Neuronal stem cell (in vitro differentiated cells): ENCODE data around the gene RASA4.
"Not testable (repeated sequence)": the region's sequence is repeated elsewhere in the genome, so short reads cannot be mapped to it uniquely, and the experiment has no call there.

Experiments used
- DNase-seq: peaks from one replicate; pipeline ENCODE4 v3.0.0-alpha.2; 2013; ENCODE audit warnings: low spot score
- H2AFZ ChIP-seq: one replicate; pipeline ENCODE4 v1.6.1; 2013; ENCODE audit warnings: mild to moderate bottlenecking, low read length, inconsistent platforms
- H2AK5ac ChIP-seq: 2 replicates; pipeline ENCODE4 v1.6.1; 2013; ENCODE audit warnings: low read depth, mild to moderate bottlenecking, inconsistent platforms, low read length, moderate library complexity, mixed read lengths
- H2BK120ac ChIP-seq: 2 replicates; pipeline ENCODE4 v1.6.1; 2013; ENCODE audit warnings: low read depth, mild to moderate bottlenecking, inconsistent platforms, low read length, moderate library complexity, mixed read lengths
- H2BK12ac ChIP-seq: one replicate; pipeline ENCODE4 v1.6.1; 2013; ENCODE audit warnings: low read length, inconsistent platforms
- H2BK15ac ChIP-seq: 2 replicates; pipeline ENCODE4 v1.6.1; 2013; ENCODE audit warnings: mild to moderate bottlenecking, low read length, inconsistent platforms, mixed read lengths
- H2BK5ac ChIP-seq: one replicate; pipeline ENCODE4 v1.6.1; 2013; ENCODE audit warnings: inconsistent platforms, mild to moderate bottlenecking, low read length, moderate library complexity
- H3K14ac ChIP-seq: one replicate; pipeline ENCODE4 v1.6.1; 2013; ENCODE audit warnings: low read length, inconsistent platforms
- H3K18ac ChIP-seq: 2 replicates; pipeline ENCODE4 v1.6.1; 2013; ENCODE audit warnings: low read length, inconsistent platforms
- H3K23ac ChIP-seq: 2 replicates; pipeline ENCODE4 v1.6.1; 2013; ENCODE audit warnings: low read depth, mild to moderate bottlenecking, mixed read lengths, low read length, inconsistent platforms; ENCODE audit not compliant: poor library complexity
- H3K27ac ChIP-seq: replicated peaks from 3 replicates; pipeline ENCODE4 v1.5.1; 2013; ENCODE audit warnings: low read length, inconsistent platforms
- H3K27me3 ChIP-seq, 3 experiments: 2 replicates each; pipeline ENCODE4 v1.6.1; 2013; ENCODE audit warnings: low read length in 3 of 3, mild to moderate bottlenecking in 2 of 3, inconsistent platforms in 1 of 3, low read depth in 1 of 3, mixed read lengths in 1 of 3, moderate library complexity in 1 of 3; ENCODE audit not compliant: control insufficient read depth in 3 of 3, insufficient read depth in 3 of 3
- H3K36me3 ChIP-seq, 2 donors: replicated peaks in 1 of 2; 2 replicates each; pipeline ENCODE4 v1.6.1; 2013; ENCODE audit warnings: low read length in 2 of 2; ENCODE audit not compliant: control insufficient read depth in 2 of 2, insufficient read depth in 2 of 2
- H3K4ac ChIP-seq: 2 replicates; pipeline ENCODE4 v1.6.1; 2013; ENCODE audit warnings: inconsistent platforms, mild to moderate bottlenecking, low read length, moderate library complexity
- H3K4me1 ChIP-seq, 2 donors: 1 replicate in 1 of 2; 2 replicates in 1 of 2; pipeline ENCODE4 v1.6.1; 2013; ENCODE audit warnings: low read length in 2 of 2, low read depth in 1 of 2; ENCODE audit not compliant: control insufficient read depth in 2 of 2, insufficient read depth in 1 of 2
- H3K4me2 ChIP-seq: one replicate; pipeline ENCODE4 v1.6.1; 2013; ENCODE audit warnings: mild to moderate bottlenecking, low read length, inconsistent platforms; ENCODE audit not compliant: insufficient read depth, poor library complexity, severe bottlenecking
- H3K4me3 ChIP-seq, 2 donors: 2 replicates each; pipeline ENCODE4 v1.5.1; 2013; ENCODE audit warnings: low read length in 2 of 2, mild to moderate bottlenecking in 2 of 2, inconsistent platforms in 1 of 2, moderate library complexity in 1 of 2
- H3K79me1 ChIP-seq: one replicate; pipeline ENCODE4 v1.6.1; 2013; ENCODE audit warnings: low read depth, mild to moderate bottlenecking, inconsistent platforms, low read length, moderate library complexity
- H3K9ac ChIP-seq: one replicate; pipeline ENCODE4 v1.6.1; 2013; ENCODE audit warnings: mild to moderate bottlenecking, low read depth, low read length, inconsistent platforms; ENCODE audit not compliant: poor library complexity
- H3K9me3 ChIP-seq, 2 donors: replicated peaks in 1 of 2; 2 replicates each; pipeline versions ENCODE3 to v1.6.1; 2013; ENCODE audit warnings: low read length in 2 of 2, mild to moderate bottlenecking in 2 of 2, inconsistent platforms in 1 of 2, low read depth in 1 of 2, mixed read lengths in 1 of 2, moderate library complexity in 1 of 2; ENCODE audit not compliant: control insufficient read depth in 2 of 2, insufficient read depth in 1 of 2
- H4K8ac ChIP-seq: one replicate; pipeline ENCODE4 v1.6.1; 2013; ENCODE audit warnings: low read depth, mild to moderate bottlenecking, inconsistent platforms, low read length, moderate library complexity
- H4K91ac ChIP-seq: one replicate; pipeline ENCODE4 v1.6.1; 2013; ENCODE audit warnings: low read length, low read depth, mild to moderate bottlenecking, inconsistent platforms; ENCODE audit not compliant: poor library complexity
- WGBS, 2 donors: extraction: QIAGEN DNeasy Blood & Tissue Kit; methylation state at CpG; one replicate each; pipeline ENCODE4 v1.1.7; 2013; ENCODE audit warnings: missing lambda C conversion rate in 2 of 2, mixed read lengths in 1 of 2; ENCODE audit not compliant: insufficient read length in 2 of 2, insufficient replicate concordance in 1 of 2; ENCODE audit errors: extremely low coverage in 2 of 2; 5-methylcytosine and 5-hydroxymethylcytosine counted together

Gene RASA4

GRCh38 chr7:102599699-102600098, 16.9 kb downstream of the RASA4 start:
- H3K27me3 ChIP-seq, H3K4me2 ChIP-seq, H3K9ac ChIP-seq, H2BK5ac ChIP-seq, H2BK120ac ChIP-seq, H3K14ac ChIP-seq, H3K4me3 ChIP-seq, DNase-seq, H4K91ac ChIP-seq, H3K23ac ChIP-seq, H3K36me3 ChIP-seq, H3K9me3 ChIP-seq, H3K27ac ChIP-seq, H3K4ac ChIP-seq, H3K4me1 ChIP-seq, H4K8ac ChIP-seq, H3K79me1 ChIP-seq, H3K18ac ChIP-seq, H2AFZ ChIP-seq, H2BK15ac ChIP-seq, H2AK5ac ChIP-seq, H2BK12ac ChIP-seq: not testable (repeated sequence)
- WGBS, 2 donors = no CpG with 5 or more reads among the region's 9 CpGs

- not testable (repeated sequence) for H3K9me3 ChIP-seq, H3K36me3 ChIP-seq, H4K8ac ChIP-seq, DNase-seq, H4K91ac ChIP-seq, H2BK120ac ChIP-seq, H3K23ac ChIP-seq, H3K27ac ChIP-seq, H3K14ac ChIP-seq, H2AK5ac ChIP-seq, H3K4me3 ChIP-seq, H2BK12ac ChIP-seq, H2BK15ac ChIP-seq, H3K9ac ChIP-seq, H3K79me1 ChIP-seq, H3K4ac ChIP-seq, H2AFZ ChIP-seq, H2BK5ac ChIP-seq, H3K18ac ChIP-seq, H3K4me1 ChIP-seq, H3K27me3 ChIP-seq, H3K4me2 ChIP-seq
- no CpG with 5 or more reads among the region's 10 CpGs for WGBS, 2 donors
These were observed 20.5 kb downstream of the RASA4 start for GRCh38 chr7:102596036-102596435.

- H3K9ac ChIP-seq, DNase-seq, H3K4me3 ChIP-seq, H3K4me2 ChIP-seq, H2BK15ac ChIP-seq, H3K4ac ChIP-seq, H3K79me1 ChIP-seq, H4K91ac ChIP-seq, H3K9me3 ChIP-seq, H2BK5ac ChIP-seq, H3K27ac ChIP-seq, H4K8ac ChIP-seq, H2BK120ac ChIP-seq, H3K14ac ChIP-seq, H3K23ac ChIP-seq, H2AK5ac ChIP-seq, H2BK12ac ChIP-seq, H3K4me1 ChIP-seq, H3K27me3 ChIP-seq, H3K36me3 ChIP-seq, H2AFZ ChIP-seq, H3K18ac ChIP-seq: not testable (repeated sequence)
- no CpG with 5 or more reads among the region's 68 CpGs for WGBS, 2 donors
These were observed 22.8 kb downstream of the RASA4 start for GRCh38 chr7:102593637-102594334.

GRCh38 chr7:102592477-102593019, 24.0 kb downstream of the RASA4 start:
- not testable (repeated sequence) for H3K9me3 ChIP-seq, H3K4me1 ChIP-seq, H3K9ac ChIP-seq, H3K4me2 ChIP-seq, H2BK12ac ChIP-seq, H3K23ac ChIP-seq, H2AFZ ChIP-seq, H2AK5ac ChIP-seq, H2BK120ac ChIP-seq, H2BK15ac ChIP-seq, H3K14ac ChIP-seq, H3K27me3 ChIP-seq, H3K36me3 ChIP-seq, H3K79me1 ChIP-seq, H3K27ac ChIP-seq, H3K4ac ChIP-seq, H4K91ac ChIP-seq, H2BK5ac ChIP-seq, DNase-seq, H3K4me3 ChIP-seq, H3K18ac ChIP-seq, H4K8ac ChIP-seq
- no CpG with 5 or more reads among the region's 26 CpGs for WGBS, 2 donors
